Measurements from ENCODE around the gene RASA2.

Gene RASA2

GRCh38 chr3:141647562-141647915 is 160.7 kb downstream of the RASA2 start:
- no peak overlapping the region for H3K9ac ChIP-seq
- H3K9me3 ChIP-seq, result 0 out of 2 replicates have a peak, but pooled peaks cover 6% of the 10 kb centered on the region
- H4K20me1 ChIP-seq, result no peaks in the 10 kb centered on the region
- H3K4me1 ChIP-seq, result no peaks in the 10 kb centered on the region
- no peak overlapping the region for H3K4me3 ChIP-seq
- H3K36me3 ChIP-seq, result no peaks in the 10 kb centered on the region
- H3K4me2 ChIP-seq, result no peak overlapping the region
- H3K27me3 ChIP-seq, result no peaks in the 10 kb centered on the region
- no peak for TF ChIP-seq Cebpa-rat (IDR thresholded peaks at IDR 0.05)
- no peak overlapping the region for H3K27ac ChIP-seq

DNA sequence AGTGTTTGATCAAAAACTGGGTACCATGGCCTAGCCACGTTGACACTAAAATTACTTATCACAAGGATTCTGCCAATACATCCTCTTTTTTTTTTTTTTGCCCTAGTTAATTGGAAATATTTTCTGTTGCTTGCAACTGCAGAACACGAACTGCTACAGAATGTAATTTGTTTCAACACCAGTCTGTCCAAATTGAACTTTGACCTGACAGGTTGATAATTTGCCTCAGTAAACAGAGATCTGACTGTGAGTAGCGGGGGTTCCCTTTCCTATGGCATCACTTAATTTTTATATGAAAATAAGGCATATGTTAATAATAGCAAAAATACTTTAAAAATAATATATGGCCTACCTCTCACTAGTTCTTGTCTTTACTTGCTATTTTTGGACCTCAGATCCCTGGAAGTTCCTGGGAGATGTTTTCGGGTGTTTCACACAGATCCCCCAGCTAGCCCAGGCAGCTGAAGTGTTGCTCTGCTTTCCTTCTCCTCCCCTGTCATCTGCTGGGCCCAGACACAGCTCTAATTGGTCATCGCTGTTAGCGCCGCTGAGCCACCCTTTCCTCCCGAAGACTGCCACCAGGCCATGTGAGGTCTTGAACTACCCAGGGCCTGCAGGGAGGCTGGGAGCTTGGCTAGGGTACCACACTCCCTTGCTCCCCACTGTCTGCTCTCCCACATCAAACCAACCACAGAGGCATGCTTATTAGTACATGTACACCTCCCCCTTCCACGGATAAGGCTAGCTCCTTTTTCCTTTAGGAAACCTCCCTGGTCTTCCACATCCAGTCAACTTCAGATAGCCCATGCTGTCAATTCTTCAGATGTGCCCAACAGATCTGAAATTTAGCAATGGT is 161.5 kb downstream of the RASA2 start:
- no peak overlapping the region for H3K27ac ChIP-seq
- H3K36me3 ChIP-seq, result no peaks in the 10 kb centered on the region
- no peaks in the 10 kb centered on the region for H3K27me3 ChIP-seq
- no peak for TF ChIP-seq Cebpa-rat (IDR thresholded peaks at IDR 0.05)
- no peaks in the 10 kb centered on the region for H4K20me1 ChIP-seq
- H3K9ac ChIP-seq, result no peak overlapping the region
- H3K4me1 ChIP-seq, result no peaks in the 10 kb centered on the region
- no peak overlapping the region for H3K4me2 ChIP-seq
- 0 out of 2 replicates have a peak, but pooled peaks cover 6% of the 10 kb centered on the region for H3K9me3 ChIP-seq
- H3K4me3 ChIP-seq, result no peak overlapping the region

DNA sequence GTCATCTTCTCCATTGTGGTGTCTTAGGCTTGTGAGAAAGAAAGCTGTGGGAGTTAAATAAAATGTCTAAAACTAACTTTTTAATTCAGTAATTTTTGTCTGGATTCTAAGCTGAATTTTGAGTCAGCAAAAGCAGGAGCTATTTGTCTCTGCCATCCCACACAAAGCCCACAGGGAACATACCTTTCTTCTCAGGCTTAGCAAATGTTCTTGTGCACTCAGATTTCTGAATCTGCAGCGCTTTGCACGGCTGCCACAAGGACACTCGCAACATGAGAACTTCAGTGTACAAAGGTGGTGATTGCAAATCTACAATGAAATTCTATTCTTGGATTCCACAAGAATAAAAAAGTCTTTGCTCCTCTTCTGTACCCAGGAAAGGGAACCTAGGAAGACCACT is 163.0 kb downstream of the RASA2 start:
- Histone ChIP-seq H3K4me2 (no peak overlapping the region), H3K27ac (no peak overlapping the region), H3K36me3 (no peaks in the 10 kb centered on the region), H3K27me3 (no peaks in the 10 kb centered on the region), H3K4me1 (no peaks in the 10 kb centered on the region), H4K20me1 (no peaks in the 10 kb centered on the region), H3K9ac (no peak overlapping the region), H3K9me3 (0 out of 2 replicates have a peak, but pooled peaks cover 6% of the 10 kb centered on the region), H3K4me3 (no peak overlapping the region)
- TF ChIP-seq Cebpa-rat (IDR thresholded peaks at IDR 0.05), result no peak

DNA sequence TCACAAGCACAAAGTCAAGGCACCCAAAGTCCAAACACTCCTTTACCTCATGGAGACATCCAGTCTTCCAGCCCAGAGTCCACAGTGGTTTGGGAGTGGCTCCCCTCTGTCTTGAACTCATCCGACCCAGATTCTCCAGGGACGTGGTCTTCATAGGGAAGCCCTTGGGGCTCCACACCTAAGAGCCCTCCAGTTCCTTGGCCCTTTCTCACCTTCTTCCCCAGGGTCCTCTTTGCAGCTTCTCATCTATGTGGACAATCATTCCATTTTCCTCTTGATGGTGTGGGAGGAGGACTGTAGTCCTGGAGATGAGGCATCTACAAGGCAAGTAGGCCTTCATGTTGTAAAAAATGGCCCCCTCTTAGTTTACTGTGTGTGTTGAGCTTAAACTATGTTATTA is 164.0 kb downstream of the RASA2 start:
- Histone ChIP-seq H4K20me1 (no peaks in the 10 kb centered on the region), H3K4me2 (no peak overlapping the region), H3K9ac (no peak overlapping the region), H3K36me3 (no peaks in the 10 kb centered on the region), H3K4me3 (no peak overlapping the region), H3K4me1 (no peaks in the 10 kb centered on the region), H3K27me3 (no peaks in the 10 kb centered on the region), H3K9me3 (0 out of 2 replicates have a peak, but pooled peaks cover 6% of the 10 kb centered on the region), H3K27ac (no peak overlapping the region)
- no peak for TF ChIP-seq Cebpa-rat (IDR thresholded peaks at IDR 0.05)

DNA sequence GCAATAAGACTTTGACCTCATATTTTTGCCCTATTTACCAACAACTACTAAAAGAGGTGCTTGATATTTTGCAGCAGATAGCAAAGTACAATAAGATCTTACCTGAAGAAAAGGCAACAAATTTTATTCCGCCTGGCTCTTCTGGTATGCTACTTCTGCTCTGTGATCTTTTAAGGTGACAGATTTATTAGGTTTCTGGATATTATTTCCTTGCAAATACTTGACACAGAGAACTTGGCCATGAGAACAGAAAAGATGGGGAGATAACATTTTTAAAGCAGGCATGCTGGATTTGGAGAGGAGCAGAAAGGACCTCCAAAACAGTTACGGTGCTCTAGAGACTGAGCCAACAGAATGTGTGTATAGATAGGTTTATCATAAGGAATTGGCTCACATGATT is 164.6 kb downstream of the RASA2 start:
- H3K36me3 ChIP-seq, result no peaks in the 10 kb centered on the region
- H3K4me2 ChIP-seq, result no peak overlapping the region
- H3K4me3 ChIP-seq, result no peak overlapping the region
- H3K4me1 ChIP-seq, result no peaks in the 10 kb centered on the region
- no peak for TF ChIP-seq Cebpa-rat (IDR thresholded peaks at IDR 0.05)
- no peak overlapping the region for H3K9ac ChIP-seq
- no peaks in the 10 kb centered on the region for H3K27me3 ChIP-seq
- no peaks in the 10 kb centered on the region for H4K20me1 ChIP-seq
- H3K27ac ChIP-seq, result no peak overlapping the region
- 0 out of 2 replicates have a peak, but pooled peaks cover 6% of the 10 kb centered on the region for H3K9me3 ChIP-seq

DNA sequence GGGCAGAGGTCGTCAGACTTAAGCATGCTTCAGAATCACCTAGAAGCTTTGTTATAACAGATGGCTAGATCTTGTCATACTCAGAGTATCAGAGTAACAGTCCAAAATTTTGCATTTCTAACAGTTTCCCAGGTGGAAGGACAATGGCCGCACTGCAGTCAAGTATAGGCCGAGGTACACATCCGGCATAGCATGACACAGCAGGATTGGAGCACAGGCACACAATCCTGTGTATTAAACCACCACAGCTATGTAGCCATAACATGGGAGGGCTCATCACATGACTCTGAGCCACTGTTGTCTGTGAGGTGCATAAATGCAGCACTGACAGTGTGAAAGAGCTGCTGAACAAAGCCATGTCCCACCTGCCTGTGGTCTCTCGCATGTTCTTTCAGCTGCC is 165.5 kb downstream of the RASA2 start:
- H3K4me3 ChIP-seq, result no peak overlapping the region
- H3K27ac ChIP-seq, result no peak overlapping the region
- TF ChIP-seq Cebpa-rat (IDR thresholded peaks at IDR 0.05), result no peak
- no peaks in the 10 kb centered on the region for H3K36me3 ChIP-seq
- H3K4me2 ChIP-seq, result no peak overlapping the region
- H3K27me3 ChIP-seq, result no peaks in the 10 kb centered on the region
- H4K20me1 ChIP-seq, result no peaks in the 10 kb centered on the region
- no peak overlapping the region for H3K9ac ChIP-seq
- no peaks in the 10 kb centered on the region for H3K4me1 ChIP-seq
- H3K9me3 ChIP-seq, result peaks cover 13% of the 10 kb centered on the region

DNA sequence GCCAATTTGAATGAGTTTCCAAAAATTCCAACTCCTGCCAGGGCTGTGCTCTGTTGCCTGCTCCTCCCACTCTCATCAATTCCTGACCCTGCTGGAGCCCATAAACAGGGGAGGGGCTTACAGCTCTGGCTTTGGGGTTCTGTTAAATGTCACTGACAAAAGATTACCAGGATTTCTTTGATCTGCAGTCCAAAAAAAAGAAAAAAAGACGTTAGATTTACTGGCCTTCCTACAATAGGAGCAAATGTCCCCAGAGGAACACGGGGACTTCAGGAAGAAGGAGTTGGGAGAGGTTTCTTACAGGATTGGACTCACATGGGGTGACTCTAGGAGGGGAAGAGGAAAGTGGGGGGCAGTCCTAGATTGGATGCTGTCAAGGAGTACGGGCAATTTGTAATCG is 167.0 kb downstream of the RASA2 start:
- H3K4me1 ChIP-seq, result no peaks in the 10 kb centered on the region
- TF ChIP-seq Cebpa-rat (IDR thresholded peaks at IDR 0.05), result no peak
- H3K27ac ChIP-seq, result no peak overlapping the region
- no peaks in the 10 kb centered on the region for H4K20me1 ChIP-seq
- no peak overlapping the region for H3K4me3 ChIP-seq
- no peaks in the 10 kb centered on the region for H3K27me3 ChIP-seq
- no peak overlapping the region for H3K4me2 ChIP-seq
- H3K9me3 ChIP-seq, result peaks cover 25% of the 10 kb centered on the region
- H3K9ac ChIP-seq, result no peak overlapping the region
- H3K36me3 ChIP-seq, result no peaks in the 10 kb centered on the region

- Histone ChIP-seq H4K20me1 (no peaks in the 10 kb centered on the region), H3K27me3 (0 out of 2 replicates have a peak, but pooled peaks cover 2% of the 10 kb centered on the region), H3K9ac (no peak overlapping the region), H3K9me3 (peaks cover 39% of the 10 kb centered on the region), H3K4me3 (no peak overlapping the region), H3K4me2 (no peak overlapping the region), H3K36me3 (no peaks in the 10 kb centered on the region), H3K4me1 (no peaks in the 10 kb centered on the region), H3K27ac (no peak overlapping the region)
- TF ChIP-seq Cebpa-rat (IDR thresholded peaks at IDR 0.05), result no peak
Observed at GRCh38 chr3:141655801-141656200, 169.0 kb downstream of the RASA2 start.

DNA sequence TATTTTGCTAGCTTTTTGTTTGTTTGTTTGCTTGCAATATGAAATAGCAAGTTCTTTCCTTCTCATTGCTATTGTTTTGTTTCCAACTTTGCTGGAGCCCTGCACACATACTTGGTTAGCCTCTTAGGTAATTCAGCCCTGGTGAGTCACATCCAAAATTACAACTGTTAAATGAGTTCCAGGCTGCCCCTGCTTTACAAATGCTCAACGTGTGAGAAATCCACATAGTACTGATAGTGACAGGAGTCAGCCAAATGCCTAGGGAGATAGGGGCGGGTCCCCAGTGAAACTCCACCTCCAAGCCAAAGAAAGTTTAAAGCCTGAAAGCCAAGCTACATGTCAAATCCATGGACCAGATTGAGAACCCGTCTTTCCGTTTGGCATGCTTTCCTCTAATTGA is 169.9 kb downstream of the RASA2 start:
- H3K9ac ChIP-seq, result no peak overlapping the region
- H3K4me3 ChIP-seq, result no peak overlapping the region
- no peak overlapping the region for H3K27ac ChIP-seq
- no peaks in the 10 kb centered on the region for H3K36me3 ChIP-seq
- no peaks in the 10 kb centered on the region for H3K4me1 ChIP-seq
- TF ChIP-seq Cebpa-rat (IDR thresholded peaks at IDR 0.05), result no peak
- peaks cover 39% of the 10 kb centered on the region for H3K9me3 ChIP-seq
- H4K20me1 ChIP-seq, result no peaks in the 10 kb centered on the region
- no peak overlapping the region for H3K4me2 ChIP-seq
- 0 out of 2 replicates have a peak, but pooled peaks cover 2% of the 10 kb centered on the region for H3K27me3 ChIP-seq

DNA sequence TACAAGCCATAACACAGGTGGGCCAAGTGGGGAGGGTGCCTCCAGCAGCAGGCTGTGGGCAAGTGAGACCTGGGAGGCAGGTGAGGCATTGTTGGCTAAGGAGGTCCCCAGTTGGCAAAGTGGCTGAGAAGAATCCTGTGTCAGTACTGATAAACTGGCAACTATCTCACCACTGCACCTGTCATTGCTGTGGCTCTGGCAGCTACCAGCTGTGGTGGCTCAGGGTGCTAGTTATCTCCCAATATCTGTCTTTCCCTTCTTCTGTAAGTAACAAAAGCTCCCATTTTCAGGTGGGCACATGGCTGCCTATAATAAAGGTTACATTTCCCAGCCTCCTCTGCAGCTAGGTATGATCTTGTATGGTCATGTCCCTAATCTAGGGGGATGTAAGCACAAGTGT is 170.7 kb downstream of the RASA2 start:
- H3K4me1 ChIP-seq, result no peaks in the 10 kb centered on the region
- H3K27me3 ChIP-seq, result 0 out of 2 replicates have a peak, but pooled peaks cover 2% of the 10 kb centered on the region
- no peak overlapping the region for H3K27ac ChIP-seq
- H3K9ac ChIP-seq, result no peak overlapping the region
- peaks cover 33% of the 10 kb centered on the region for H3K9me3 ChIP-seq
- no peak overlapping the region for H3K4me3 ChIP-seq
- no peak for TF ChIP-seq Cebpa-rat (IDR thresholded peaks at IDR 0.05)
- H3K4me2 ChIP-seq, result no peak overlapping the region
- H4K20me1 ChIP-seq, result no peaks in the 10 kb centered on the region
- no peaks in the 10 kb centered on the region for H3K36me3 ChIP-seq
